Measurements from ENCODE around the gene CHCHD1. TPM values are rescaled to one million over a fixed set of nuclear protein-coding genes. Genes with fewer than 3 reads are reported as not detected.

The CHCHD1 gene
- total RNA-seq, 1 donor from 2014 or later: 21.1 TPM

DNA sequence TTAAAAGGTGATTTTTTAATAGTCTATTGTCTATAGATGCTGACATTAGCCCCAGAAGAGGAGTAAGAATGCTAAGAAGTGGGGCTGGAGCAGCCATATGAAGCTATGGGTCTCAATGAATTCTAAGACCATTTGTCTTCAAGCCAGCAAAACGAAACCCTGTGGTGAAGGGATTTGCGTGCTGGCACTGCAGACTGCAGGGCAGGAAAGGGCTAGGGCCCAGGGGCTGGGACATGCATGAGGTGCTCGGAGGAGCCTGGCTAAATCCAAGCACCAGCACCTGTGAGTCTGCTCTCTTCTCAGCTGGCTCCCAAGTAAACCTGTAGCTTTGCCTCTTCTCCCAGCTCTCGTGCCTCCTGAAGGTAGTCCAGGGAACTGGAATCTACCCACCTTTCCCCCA, 30.8 kb downstream of the CHCHD1 start:
- ATAC-seq: no peak
- Histone ChIP-seq H3K36me3 (peaks cover 52% of the 10 kb centered on the region), H3K4me1 (peaks cover 29% of the 10 kb centered on the region), H3K4me3 (peak overlapping the region; percentile 94), H3K27me3 (ENCODE audit: low read depth) (no peaks in the 10 kb centered on the region), H3K27ac (no peak overlapping the region), H3K9me3 (no peaks in the 10 kb centered on the region)
- TF ChIP-seq, protein P1, sequence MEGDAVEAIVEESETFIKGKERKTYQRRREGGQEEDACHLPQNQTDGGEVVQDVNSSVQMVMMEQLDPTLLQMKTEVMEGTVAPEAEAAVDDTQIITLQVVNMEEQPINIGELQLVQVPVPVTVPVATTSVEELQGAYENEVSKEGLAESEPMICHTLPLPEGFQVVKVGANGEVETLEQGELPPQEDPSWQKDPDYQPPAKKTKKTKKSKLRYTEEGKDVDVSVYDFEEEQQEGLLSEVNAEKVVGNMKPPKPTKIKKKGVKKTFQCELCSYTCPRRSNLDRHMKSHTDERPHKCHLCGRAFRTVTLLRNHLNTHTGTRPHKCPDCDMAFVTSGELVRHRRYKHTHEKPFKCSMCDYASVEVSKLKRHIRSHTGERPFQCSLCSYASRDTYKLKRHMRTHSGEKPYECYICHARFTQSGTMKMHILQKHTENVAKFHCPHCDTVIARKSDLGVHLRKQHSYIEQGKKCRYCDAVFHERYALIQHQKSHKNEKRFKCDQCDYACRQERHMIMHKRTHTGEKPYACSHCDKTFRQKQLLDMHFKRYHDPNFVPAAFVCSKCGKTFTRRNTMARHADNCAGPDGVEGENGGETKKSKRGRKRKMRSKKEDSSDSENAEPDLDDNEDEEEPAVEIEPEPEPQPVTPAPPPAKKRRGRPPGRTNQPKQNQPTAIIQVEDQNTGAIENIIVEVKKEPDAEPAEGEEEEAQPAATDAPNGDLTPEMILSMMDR (IDR thresholded peaks at IDR 0.05): no peak
- intact Hi-C loops (cut with DNase I): no loop called here
- no peak for DNase-seq

DNA sequence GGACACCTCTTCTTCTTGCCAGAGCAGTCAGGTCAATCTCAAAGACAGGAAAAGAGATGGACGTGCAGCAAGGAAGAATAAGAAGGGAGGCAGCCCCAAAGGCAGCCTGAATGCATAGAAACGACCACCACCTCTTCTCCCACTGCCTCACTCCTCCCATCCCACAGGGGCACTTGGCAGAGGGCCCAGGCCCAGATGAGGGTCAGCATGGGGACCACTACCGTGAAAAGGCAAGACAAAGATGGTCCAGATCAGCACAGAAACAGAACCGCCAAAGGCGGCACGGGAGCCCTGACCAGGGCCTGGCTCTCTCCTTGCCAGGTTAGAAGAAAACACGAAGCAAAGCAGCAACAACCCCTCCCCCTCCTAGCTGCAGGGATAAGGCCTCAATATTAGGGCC, 31.5 kb downstream of the CHCHD1 start:
- DNase-seq: no peak
- peaks cover 34% of the 10 kb centered on the region for H3K4me1 ChIP-seq
- peaks cover 45% of the 10 kb centered on the region for H3K36me3 ChIP-seq
- H3K27ac ChIP-seq: no peak overlapping the region
- no peak for ATAC-seq
- TF ChIP-seq, protein P1 (IDR thresholded peaks at IDR 0.05): no peak
- no peaks in the 10 kb centered on the region for H3K9me3 ChIP-seq
- no peak overlapping the region for H3K4me3 ChIP-seq
- intact Hi-C loops (cut with DNase I): no loop called here
- H3K27me3 ChIP-seq (ENCODE audit: low read depth): no peaks in the 10 kb centered on the region

GRCh38 chr10:73814276-73814895, 32.5 kb downstream of the CHCHD1 start:
- DNase-seq: no peak
- H3K36me3 ChIP-seq: peaks cover 41% of the 10 kb centered on the region
- peaks cover 39% of the 10 kb centered on the region for H3K4me1 ChIP-seq
- intact Hi-C loops (cut with DNase I): no loop called here
- no peak for ATAC-seq
- no peak overlapping the region for H3K4me3 ChIP-seq
- TF ChIP-seq, protein P1 (IDR thresholded peaks at IDR 0.05): no peak
- no peaks in the 10 kb centered on the region for H3K9me3 ChIP-seq
- H3K27me3 ChIP-seq (ENCODE audit: low read depth): no peaks in the 10 kb centered on the region
- H3K27ac ChIP-seq: no peak overlapping the region

GRCh38 chr10:73814896-73815718, 33.3 kb downstream of the CHCHD1 start:
- H3K27me3 ChIP-seq (ENCODE audit: low read depth): no peaks in the 10 kb centered on the region
- TF ChIP-seq, protein P1 (IDR thresholded peaks at IDR 0.05): no peak
- intact Hi-C loops (cut with DNase I): no loop called here
- H3K4me1 ChIP-seq: peaks cover 39% of the 10 kb centered on the region
- no peak for DNase-seq
- H3K4me3 ChIP-seq: no peak overlapping the region
- H3K9me3 ChIP-seq: no peaks in the 10 kb centered on the region
- peaks cover 41% of the 10 kb centered on the region for H3K36me3 ChIP-seq
- ATAC-seq: no peak
- H3K27ac ChIP-seq: peak overlapping the region; percentile 36

DNA sequence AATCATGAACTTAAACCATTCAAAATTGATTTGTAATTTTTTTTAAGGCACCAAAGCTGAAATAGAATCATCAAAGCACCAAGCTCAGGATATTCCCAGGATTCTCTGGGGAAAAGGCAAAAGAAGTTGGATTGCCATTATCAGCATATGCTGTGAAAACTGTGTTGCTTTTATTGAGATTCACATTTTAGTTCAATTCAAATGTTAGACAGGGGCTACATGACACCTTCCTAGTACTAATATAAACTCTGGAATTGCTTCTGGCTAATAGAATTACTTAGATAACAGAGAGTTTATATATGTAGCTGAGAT, 33.8 kb downstream of the CHCHD1 start:
- DNase-seq (no peak), ATAC-seq (no peak)
- H3K27ac ChIP-seq: peak overlapping the region; percentile 36
- H3K4me1 ChIP-seq: peaks cover 36% of the 10 kb centered on the region
- intact Hi-C loops (cut with DNase I): no loop called here
- peaks cover 41% of the 10 kb centered on the region for H3K36me3 ChIP-seq
- H3K4me3 ChIP-seq: no peak overlapping the region
- no peaks in the 10 kb centered on the region for H3K9me3 ChIP-seq
- TF ChIP-seq, protein P1 (IDR thresholded peaks at IDR 0.05): no peak
- H3K27me3 ChIP-seq (ENCODE audit: low read depth): no peaks in the 10 kb centered on the region
